Measurements from ENCODE around the gene CBX5.

CBX5 gene

GRCh38 chr12:54259194-54260011, 20.5 kb downstream of the CBX5 start:
- Histone ChIP-seq H3K9me3 (ENCODE audit: insufficient read depth, low read length) (no peaks in the 10 kb centered on the region), H3K27me3 (ENCODE audit: insufficient read depth, insufficient read length) (no peaks in the 10 kb centered on the region), H3K4me3 (ENCODE audit: insufficient read length, low read depth) (peak overlapping the region; percentile 35), H3K4me1 (ENCODE audit: insufficient read depth, insufficient read length) (peaks cover 3% of the 10 kb centered on the region), H3K36me3 (ENCODE audit: insufficient read depth, insufficient read length, low read length) (peaks cover 28% of the 10 kb centered on the region), H3K9ac (ENCODE audit: insufficient read length, low read depth) (peak overlapping the region; percentile 85)
- DNase-seq (ENCODE audit: low read depth, low spot score): peak; percentile 96
- TF ChIP-seq YY1 (IDR thresholded peaks at IDR 0.05; ENCODE audit: insufficient read depth, insufficient read length) (no peak), SUZ12 (IDR thresholded peaks at IDR 0.05; ENCODE audit: extremely low read depth, insufficient read depth, insufficient read length) (no peak), ZNF274 (IDR thresholded peaks at IDR 0.05; ENCODE audit: low read depth, low read length) (no peak)

DNA sequence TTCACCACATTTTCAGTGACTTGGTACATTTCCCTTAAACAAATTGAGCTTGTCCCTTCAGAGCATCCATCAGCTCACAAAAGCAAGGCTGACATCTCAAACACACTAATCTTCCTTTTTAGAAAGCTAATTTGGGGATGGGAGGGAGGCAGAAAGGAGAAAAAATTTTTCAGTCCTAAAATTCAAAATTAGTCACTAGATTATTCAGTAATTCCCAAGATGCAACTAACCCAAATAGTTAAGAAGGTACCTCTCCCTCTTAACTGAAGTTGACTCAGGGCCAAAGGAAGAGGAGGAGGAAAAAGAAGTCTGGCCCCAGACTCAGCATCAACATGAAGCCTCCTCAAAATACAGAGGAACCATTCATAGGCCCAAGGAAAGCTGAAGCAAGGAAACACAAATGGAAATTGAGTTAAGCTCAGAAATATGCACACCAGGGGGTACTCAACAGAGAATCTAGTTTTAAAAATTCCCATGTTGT, 21.7 kb downstream of the CBX5 start:
- H3K4me1 ChIP-seq (ENCODE audit: insufficient read depth, insufficient read length): peaks cover 3% of the 10 kb centered on the region
- peak overlapping the region; percentile 14 for H3K9ac ChIP-seq (ENCODE audit: insufficient read length, low read depth)
- H3K36me3 ChIP-seq (ENCODE audit: insufficient read depth, insufficient read length, low read length): peaks cover 39% of the 10 kb centered on the region
- TF ChIP-seq ZNF274 (IDR thresholded peaks at IDR 0.05; ENCODE audit: low read depth, low read length): no peak
- no peak for TF ChIP-seq SUZ12 (IDR thresholded peaks at IDR 0.05; ENCODE audit: extremely low read depth, insufficient read depth, insufficient read length)
- no peak for TF ChIP-seq YY1 (IDR thresholded peaks at IDR 0.05; ENCODE audit: insufficient read depth, insufficient read length)
- H3K9me3 ChIP-seq (ENCODE audit: insufficient read depth, low read length): no peaks in the 10 kb centered on the region
- H3K27me3 ChIP-seq (ENCODE audit: insufficient read depth, insufficient read length): no peaks in the 10 kb centered on the region
- DNase-seq (ENCODE audit: low read depth, low spot score): no peak
- no peak overlapping the region for H3K4me3 ChIP-seq (ENCODE audit: insufficient read length, low read depth)

DNA sequence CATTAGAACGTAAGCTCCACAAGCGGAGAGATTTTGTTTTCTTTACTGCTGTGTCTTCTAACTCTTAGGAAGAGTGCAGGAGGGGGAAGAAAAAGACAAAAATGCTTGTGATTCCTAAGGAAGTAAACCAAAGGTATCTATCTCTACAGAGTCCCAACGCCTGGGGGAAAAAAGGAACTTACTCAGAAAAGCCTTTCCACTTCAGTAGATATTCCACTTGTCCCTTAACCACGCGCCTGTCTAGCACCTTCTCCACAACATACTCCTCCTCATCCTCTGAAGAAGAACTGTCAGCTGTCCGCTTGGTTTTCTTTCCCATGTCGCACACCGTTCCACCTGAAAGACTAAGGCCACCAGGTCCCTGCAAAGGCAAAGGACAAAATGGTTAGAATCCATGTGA, 22.6 kb downstream of the CBX5 start:
- Histone ChIP-seq H3K4me3 (ENCODE audit: insufficient read length, low read depth) (no peak overlapping the region), H3K9ac (ENCODE audit: insufficient read length, low read depth) (no peak overlapping the region), H3K9me3 (ENCODE audit: insufficient read depth, low read length) (no peaks in the 10 kb centered on the region), H3K27me3 (ENCODE audit: insufficient read depth, insufficient read length) (no peaks in the 10 kb centered on the region), H3K4me1 (ENCODE audit: insufficient read depth, insufficient read length) (peaks cover 3% of the 10 kb centered on the region), H3K36me3 (ENCODE audit: insufficient read depth, insufficient read length, low read length) (peaks cover 48% of the 10 kb centered on the region)
- no peak for DNase-seq (ENCODE audit: low read depth, low spot score)
- TF ChIP-seq ZNF274 (IDR thresholded peaks at IDR 0.05; ENCODE audit: low read depth, low read length) (no peak), SUZ12 (IDR thresholded peaks at IDR 0.05; ENCODE audit: extremely low read depth, insufficient read depth, insufficient read length) (no peak), YY1 (IDR thresholded peaks at IDR 0.05; ENCODE audit: insufficient read depth, insufficient read length) (no peak)

DNA sequence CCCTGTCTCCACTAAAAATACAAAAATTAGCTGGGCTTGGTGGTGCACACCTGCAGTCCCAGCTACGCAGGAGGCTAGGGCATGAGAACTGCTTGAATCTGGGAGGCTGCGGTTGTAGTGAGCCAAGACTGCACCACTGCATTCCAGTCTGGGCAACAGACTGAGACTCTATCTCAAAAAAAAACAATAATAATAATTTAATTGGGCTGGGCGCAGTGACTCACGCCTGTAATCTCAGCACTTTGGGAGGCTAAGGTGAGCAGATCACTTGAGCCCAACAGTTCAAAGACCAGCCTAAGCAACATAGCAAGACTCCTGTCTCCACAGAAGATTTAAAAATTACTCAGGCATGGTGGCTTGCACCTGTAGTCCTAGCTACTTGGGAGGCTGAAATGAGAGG, 26.7 kb downstream of the CBX5 start:
- Histone ChIP-seq H3K9ac (ENCODE audit: insufficient read length, low read depth) (no peak overlapping the region), H3K4me3 (ENCODE audit: insufficient read length, low read depth) (no peak overlapping the region), H3K36me3 (ENCODE audit: insufficient read depth, insufficient read length, low read length) (peaks cover 82% of the 10 kb centered on the region), H3K4me1 (ENCODE audit: insufficient read depth, insufficient read length) (no peaks in the 10 kb centered on the region), H3K27me3 (ENCODE audit: insufficient read depth, insufficient read length) (no peaks in the 10 kb centered on the region), H3K9me3 (ENCODE audit: insufficient read depth, low read length) (no peaks in the 10 kb centered on the region)
- no peak for DNase-seq (ENCODE audit: low read depth, low spot score)
- no peak for TF ChIP-seq YY1 (IDR thresholded peaks at IDR 0.05; ENCODE audit: insufficient read depth, insufficient read length)
- no peak for TF ChIP-seq SUZ12 (IDR thresholded peaks at IDR 0.05; ENCODE audit: extremely low read depth, insufficient read depth, insufficient read length)
- TF ChIP-seq ZNF274 (IDR thresholded peaks at IDR 0.05; ENCODE audit: low read depth, low read length): no peak

DNA sequence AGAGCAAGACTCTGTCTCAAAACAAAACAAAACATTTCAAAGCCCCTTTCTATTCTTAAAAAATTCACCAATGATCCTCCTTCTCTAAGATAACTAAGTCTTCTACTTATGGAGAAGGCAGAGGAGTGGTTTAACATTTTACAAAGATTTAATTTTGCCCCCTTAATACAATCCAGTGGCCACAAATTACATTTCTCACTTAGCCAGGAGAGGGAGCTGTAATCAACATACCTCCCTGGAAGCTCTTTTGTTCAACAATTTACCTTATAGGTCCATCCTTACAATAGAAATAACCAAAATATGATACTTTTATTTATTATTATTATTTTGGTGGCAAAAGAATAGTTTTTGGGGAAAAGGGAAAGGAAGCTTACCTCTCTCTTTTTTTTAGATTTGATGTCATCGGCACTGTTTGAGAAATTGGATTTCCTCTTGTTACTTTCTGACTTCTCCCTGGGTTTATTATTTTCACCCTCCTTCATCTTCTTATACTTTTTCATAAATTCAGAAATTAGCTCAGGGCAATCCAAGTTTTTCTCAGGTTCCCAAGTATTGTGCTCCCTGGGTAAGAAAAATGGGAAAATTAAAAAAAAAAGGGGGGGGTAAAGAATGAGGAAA, 28.1 kb downstream of the CBX5 start:
- Histone ChIP-seq H3K9me3 (ENCODE audit: insufficient read depth, low read length) (no peaks in the 10 kb centered on the region), H3K27me3 (ENCODE audit: insufficient read depth, insufficient read length) (no peaks in the 10 kb centered on the region), H3K9ac (ENCODE audit: insufficient read length, low read depth) (no peak overlapping the region), H3K36me3 (ENCODE audit: insufficient read depth, insufficient read length, low read length) (peaks cover 84% of the 10 kb centered on the region), H3K4me3 (ENCODE audit: insufficient read length, low read depth) (no peak overlapping the region), H3K4me1 (ENCODE audit: insufficient read depth, insufficient read length) (no peaks in the 10 kb centered on the region)
- TF ChIP-seq YY1 (IDR thresholded peaks at IDR 0.05; ENCODE audit: insufficient read depth, insufficient read length) (no peak), SUZ12 (IDR thresholded peaks at IDR 0.05; ENCODE audit: extremely low read depth, insufficient read depth, insufficient read length) (no peak), ZNF274 (IDR thresholded peaks at IDR 0.05; ENCODE audit: low read depth, low read length) (no peak)
- DNase-seq (ENCODE audit: low read depth, low spot score): no peak

- Histone ChIP-seq H3K4me3 (ENCODE audit: insufficient read length, low read depth) (no peak overlapping the region), H3K4me1 (ENCODE audit: insufficient read depth, insufficient read length) (no peaks in the 10 kb centered on the region), H3K9ac (ENCODE audit: insufficient read length, low read depth) (no peak overlapping the region), H3K36me3 (ENCODE audit: insufficient read depth, insufficient read length, low read length) (peaks cover 87% of the 10 kb centered on the region), H3K27me3 (ENCODE audit: insufficient read depth, insufficient read length) (no peaks in the 10 kb centered on the region), H3K9me3 (ENCODE audit: insufficient read depth, low read length) (no peaks in the 10 kb centered on the region)
- TF ChIP-seq ZNF274 (IDR thresholded peaks at IDR 0.05; ENCODE audit: low read depth, low read length) (no peak), YY1 (IDR thresholded peaks at IDR 0.05; ENCODE audit: insufficient read depth, insufficient read length) (no peak), SUZ12 (IDR thresholded peaks at IDR 0.05; ENCODE audit: extremely low read depth, insufficient read depth, insufficient read length) (no peak)
- DNase-seq (ENCODE audit: low read depth, low spot score): no peak
Observed at GRCh38 chr12:54249489-54249888, 30.4 kb downstream of the CBX5 start.

DNA sequence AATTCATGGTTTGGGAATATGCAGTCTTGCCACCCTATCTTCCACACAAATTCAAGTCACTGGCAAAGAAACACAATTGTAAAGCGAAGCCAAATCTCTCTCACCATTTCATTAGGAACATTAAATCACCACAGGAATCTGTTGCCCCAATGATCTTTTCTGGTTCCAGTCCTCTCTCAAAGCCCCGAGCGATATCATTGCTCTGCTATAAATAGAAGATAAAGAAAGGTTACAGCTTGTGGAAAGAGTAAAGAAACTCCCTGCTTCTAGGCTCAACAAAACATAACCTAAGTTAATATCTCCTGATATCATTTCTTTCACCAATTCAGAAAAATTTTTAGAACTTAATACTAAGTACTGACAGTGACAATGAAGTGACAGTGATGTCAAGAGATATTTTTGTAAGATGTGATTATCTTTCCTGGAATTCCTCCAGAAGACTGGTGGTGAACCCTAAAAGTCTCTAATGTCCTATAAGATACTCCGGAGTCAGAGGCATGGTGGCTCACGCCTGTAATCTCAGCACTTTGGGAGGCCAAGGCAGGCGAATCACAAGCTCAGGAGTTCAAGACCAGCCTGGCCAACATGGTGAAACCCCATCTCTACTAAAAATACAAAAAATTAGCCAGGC, 33.8 kb downstream of the CBX5 start:
- Histone ChIP-seq H3K36me3 (ENCODE audit: insufficient read depth, insufficient read length, low read length) (peaks cover 82% of the 10 kb centered on the region), H3K4me1 (ENCODE audit: insufficient read depth, insufficient read length) (no peaks in the 10 kb centered on the region), H3K9ac (ENCODE audit: insufficient read length, low read depth) (no peak overlapping the region), H3K27me3 (ENCODE audit: insufficient read depth, insufficient read length) (no peaks in the 10 kb centered on the region), H3K9me3 (ENCODE audit: insufficient read depth, low read length) (no peaks in the 10 kb centered on the region), H3K4me3 (ENCODE audit: insufficient read length, low read depth) (no peak overlapping the region)
- TF ChIP-seq ZNF274 (IDR thresholded peaks at IDR 0.05; ENCODE audit: low read depth, low read length): no peak
- TF ChIP-seq YY1 (IDR thresholded peaks at IDR 0.05; ENCODE audit: insufficient read depth, insufficient read length): no peak
- no peak for TF ChIP-seq SUZ12 (IDR thresholded peaks at IDR 0.05; ENCODE audit: extremely low read depth, insufficient read depth, insufficient read length)
- no peak for DNase-seq (ENCODE audit: low read depth, low spot score)

Data from NT2/D1 (cell line).